Measurements from ENCODE around the gene GARS1.

GRCh38 chr7:30555525-30555924 is 39.2 kb upstream of the GARS1 start:
- no peak for TF ChIP-seq CTCF (IDR thresholded peaks at IDR 0.05)
- TF ChIP-seq POLR2A (IDR thresholded peaks at IDR 0.05) = no peak

All from right lobe of liver (tissue), 4 donors.